ENCODE measurements around the gene MIAT.

GRCh38 chr22:26656891-26657851, at the start of gene MIAT:
- no peak for TF ChIP-seq CTCF (IDR thresholded peaks at IDR 0.05 in 2 of 3, conservative IDR thresholded peaks at IDR 0.05 in 1 of 3; ENCODE audit: insufficient read depth in 2 of 3, low read depth in 1 of 3, low read length in 3 of 3)
- TF ChIP-seq SMC3 (conservative IDR thresholded peaks at IDR 0.05; ENCODE audit: insufficient read depth, low read depth, low read length) = no peak
- no peak for TF ChIP-seq ZNF778 (CRISPR knock-in tag; IDR thresholded peaks at IDR 0.05)
